HG03521 (cell line): Measurements from ENCODE around the gene ZBTB3.
"Not testable (repeated sequence)": the region's sequence is repeated elsewhere in the genome, so short reads cannot be mapped to it uniquely, and the experiment has no call there.

ENCODE experiments used
- ATAC-seq: cut with Tn5 transposase; IDR thresholded peaks from one replicate; pipeline ENCODE4 v1.9.1; 2021; ENCODE audit warnings: mild to moderate bottlenecking, moderate library complexity; ENCODE audit not compliant: unreplicated experiment

ZBTB3 gene

GRCh38 chr11:62753736-62754603, at the start of gene ZBTB3:
Gene ZBTB3 (minus strand): TSS chr11:62754160. CDS start chr11:62753664, 496 bp downstream.
- ATAC-seq: peak; percentile 93

DNA sequence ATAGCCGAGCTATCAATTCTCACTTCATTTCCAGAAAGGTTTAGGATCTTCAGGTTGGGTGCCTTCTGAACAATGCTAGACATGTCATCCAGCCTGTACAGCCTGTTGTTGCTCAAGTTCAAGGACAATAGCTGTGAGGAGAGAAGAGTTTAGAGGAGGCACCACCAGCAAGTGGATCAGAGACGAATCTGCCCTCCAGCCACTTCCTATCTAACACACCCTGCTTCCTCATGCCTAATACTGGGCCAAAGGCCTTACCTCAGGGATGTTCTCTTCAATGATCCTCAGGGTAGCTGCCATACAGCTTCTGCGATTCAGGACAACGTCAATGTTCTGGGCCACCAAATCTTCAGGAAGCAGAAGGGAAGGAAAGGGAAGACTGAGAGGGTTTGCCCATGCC, 47.1 kb upstream of the ZBTB3 start:
- no peak for ATAC-seq

DNA sequence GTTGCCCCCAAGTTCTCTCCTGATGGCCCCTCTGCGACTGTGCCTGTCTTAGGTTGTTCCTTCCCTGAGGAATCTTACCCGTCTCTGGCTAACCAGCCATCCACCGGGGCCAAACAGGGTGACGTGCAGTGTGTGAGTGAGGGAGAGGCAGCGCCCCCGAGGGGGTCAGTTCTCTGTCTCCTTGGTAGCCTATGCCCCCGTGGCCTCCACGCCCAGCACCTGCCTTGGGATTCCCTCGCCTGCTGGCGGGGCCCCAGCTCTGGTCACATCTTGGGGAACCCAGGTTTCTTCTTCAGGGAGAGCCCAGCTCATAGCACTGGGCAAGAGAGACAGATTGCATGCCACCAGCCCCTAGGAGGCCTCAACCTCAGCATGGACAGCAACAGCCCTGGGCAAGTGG, 45.5 kb upstream of the ZBTB3 start:
- no peak for ATAC-seq

GRCh38 chr11:62796281-62796680, 42.3 kb upstream of the ZBTB3 start:
- no peak for ATAC-seq

- no peak for ATAC-seq
These were observed 40.3 kb upstream of the ZBTB3 start for GRCh38 chr11:62794201-62794775.

- ATAC-seq: no peak
These were observed 38.2 kb upstream of the ZBTB3 start for GRCh38 chr11:62792202-62792575.

- peak; percentile 61 for ATAC-seq
These were observed 37.7 kb upstream of the ZBTB3 start, which contains the start of gene TMEM223 for GRCh38 chr11:62791501-62792201. Gene TMEM223 (minus strand): TSS chr11:62792006. CDS start chr11:62791994, 12 bp downstream.

- no peak for ATAC-seq
These were observed 35.6 kb upstream of the ZBTB3 start for GRCh38 chr11:62789576-62789975.

DNA sequence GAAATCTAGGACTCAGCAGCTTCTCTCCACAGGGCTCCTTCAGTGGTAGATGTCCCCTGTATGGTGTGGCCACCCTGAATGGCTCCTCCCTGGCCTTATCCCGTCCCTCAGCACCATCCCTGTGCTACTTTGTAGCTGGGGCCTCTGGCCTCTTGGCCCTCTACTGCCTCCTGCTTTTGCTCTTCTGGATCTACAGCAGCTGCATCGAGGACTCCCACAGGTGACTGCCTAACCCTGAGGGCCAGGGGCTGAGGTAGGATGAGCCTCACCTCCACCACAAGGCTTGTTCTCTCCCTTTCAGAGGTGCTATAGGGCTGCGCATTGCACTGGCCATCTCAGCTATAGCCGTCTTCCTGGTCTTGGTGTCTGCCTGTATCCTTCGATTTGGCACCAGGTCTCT, 35.0 kb upstream of the ZBTB3 start:
- ATAC-seq: no peak

- ATAC-seq: peak; percentile 66
These were observed 33.2 kb upstream of the ZBTB3 start, which contains the start of gene TMEM179B for GRCh38 chr11:62787005-62787759. Gene TMEM179B (plus strand): TSS chr11:62787402. CDS start chr11:62787432, 30 bp downstream.

DNA sequence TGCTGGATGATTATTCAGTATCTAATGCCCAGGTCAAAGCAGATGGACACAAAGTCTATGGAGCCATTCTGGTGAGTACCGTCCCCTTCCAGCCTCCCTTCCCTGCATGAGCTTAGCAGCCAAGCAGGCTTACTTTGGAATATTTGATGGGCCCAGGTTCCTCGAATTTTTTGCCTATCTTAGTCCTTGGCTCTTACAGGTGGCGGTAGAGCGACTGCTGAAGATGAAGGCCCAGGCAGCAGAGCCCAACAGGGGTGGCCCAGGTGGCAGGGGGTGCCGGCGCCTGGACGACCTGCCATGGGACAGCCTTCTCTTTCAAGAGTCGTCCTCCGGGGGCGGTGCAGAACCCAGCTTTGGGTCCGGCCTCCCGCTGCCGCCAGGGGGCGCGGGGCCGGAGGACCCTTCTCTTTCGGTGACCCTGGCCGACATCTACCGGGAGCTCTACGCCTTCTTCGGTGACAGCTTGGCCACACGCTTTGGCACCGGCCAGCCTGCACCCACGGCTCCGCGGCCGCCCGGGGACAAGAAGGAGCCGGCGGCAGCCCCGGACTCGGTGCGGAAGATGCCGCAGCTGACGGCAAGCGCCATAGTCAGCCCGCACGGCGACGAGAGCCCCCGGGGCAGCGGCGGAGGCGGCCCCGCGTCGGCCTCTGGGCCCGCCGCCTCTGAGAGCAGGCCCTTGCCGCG, 32.5 kb upstream of the ZBTB3 start:
- ATAC-seq: peak; percentile 51

- no peak for ATAC-seq
These were observed 28.8 kb upstream of the ZBTB3 start for GRCh38 chr11:62782753-62783152.

DNA sequence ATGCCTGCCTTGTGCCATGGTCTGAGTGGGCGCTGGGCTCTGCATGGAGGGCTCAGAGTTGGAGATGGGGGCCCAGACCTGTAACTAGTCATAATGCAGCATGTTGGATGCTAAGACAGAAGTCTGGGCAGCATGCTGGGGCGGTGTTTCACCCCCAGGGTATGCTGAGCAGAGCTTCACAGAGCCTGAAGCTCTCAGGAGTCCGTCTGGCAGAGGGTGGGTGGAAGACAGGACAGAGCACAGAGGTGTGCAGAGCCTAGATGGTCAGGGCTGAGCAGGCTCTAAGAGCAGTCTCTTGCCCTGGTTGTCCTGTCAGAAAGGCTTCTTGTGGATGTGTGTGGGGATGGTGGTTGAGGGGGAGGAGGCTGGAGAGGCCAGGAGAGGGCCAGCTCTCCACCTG, 24.5 kb upstream of the ZBTB3 start:
- no peak for ATAC-seq

- no peak for ATAC-seq
These were observed 23.4 kb upstream of the ZBTB3 start for GRCh38 chr11:62777389-62777788.

DNA sequence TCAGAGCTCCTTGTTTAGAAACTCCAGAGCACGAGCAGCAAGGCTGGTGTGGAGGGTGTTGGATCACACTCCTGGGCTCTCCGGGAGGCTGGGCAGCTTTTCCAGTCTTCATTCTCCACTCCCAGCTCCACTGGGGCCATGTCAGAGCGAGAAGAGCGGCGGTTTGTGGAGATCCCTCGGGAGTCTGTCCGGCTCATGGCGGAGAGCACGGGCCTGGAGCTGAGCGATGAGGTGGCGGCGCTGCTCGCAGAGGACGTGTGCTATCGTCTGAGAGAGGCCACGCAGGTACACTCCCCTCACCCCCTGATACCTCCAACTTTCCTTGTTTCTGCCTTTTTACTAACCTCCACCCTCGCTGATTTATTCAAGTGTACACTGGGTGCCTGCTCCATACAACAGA, 21.7 kb upstream of the ZBTB3 start:
- no peak for ATAC-seq

- ATAC-seq: no peak
These were observed 20.4 kb upstream of the ZBTB3 start for GRCh38 chr11:62774407-62774806.

DNA sequence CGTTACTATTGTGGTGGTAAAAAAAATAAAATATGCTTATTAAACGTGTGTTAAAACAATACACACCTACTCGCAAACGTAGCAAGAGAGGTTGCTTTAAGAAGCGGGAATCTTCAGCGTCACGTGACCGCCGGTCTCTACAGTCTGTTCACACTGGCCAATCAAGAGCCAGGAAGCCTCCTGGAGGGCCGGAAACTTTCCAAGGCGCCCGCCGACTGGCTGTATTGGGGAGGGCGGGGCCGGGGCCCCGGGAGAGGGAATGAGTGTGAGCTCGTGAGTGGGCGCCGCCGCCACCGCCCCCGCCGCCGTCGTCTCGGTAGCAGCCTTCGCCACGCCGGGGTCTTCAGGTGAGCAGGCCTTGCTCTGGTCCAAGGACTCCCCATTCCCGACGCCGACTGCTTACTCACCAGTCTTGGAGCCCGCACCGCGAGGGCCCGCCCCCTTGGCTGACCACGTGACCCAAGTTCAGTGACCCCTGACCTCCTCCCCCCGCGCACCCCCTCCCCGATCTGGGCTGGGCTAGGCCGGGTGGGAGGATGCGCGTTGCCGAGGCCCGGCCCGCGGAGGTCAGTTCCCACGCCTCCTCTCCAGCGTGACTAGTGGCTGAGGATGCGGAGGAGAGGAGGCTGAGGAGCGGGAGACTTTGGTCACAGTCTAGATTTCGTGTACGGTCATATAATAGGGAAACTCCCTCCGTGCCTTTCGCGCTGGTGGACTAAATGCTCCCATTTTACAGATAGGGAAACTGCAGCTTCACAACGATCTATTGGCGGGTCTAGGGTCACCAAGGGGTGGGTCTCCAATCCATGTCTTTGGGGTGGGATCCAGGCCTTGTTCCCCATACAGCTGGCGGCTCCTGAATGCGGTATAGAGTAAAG, 17.4 kb upstream of the ZBTB3 start, which contains the start of gene TAF6L:
Gene TAF6L (plus strand): TSS at position 253 of the 878 bp plus-strand sequence. CDS start 4,388 bp downstream, outside the sequence.
- peak; percentile 81 for ATAC-seq

DNA sequence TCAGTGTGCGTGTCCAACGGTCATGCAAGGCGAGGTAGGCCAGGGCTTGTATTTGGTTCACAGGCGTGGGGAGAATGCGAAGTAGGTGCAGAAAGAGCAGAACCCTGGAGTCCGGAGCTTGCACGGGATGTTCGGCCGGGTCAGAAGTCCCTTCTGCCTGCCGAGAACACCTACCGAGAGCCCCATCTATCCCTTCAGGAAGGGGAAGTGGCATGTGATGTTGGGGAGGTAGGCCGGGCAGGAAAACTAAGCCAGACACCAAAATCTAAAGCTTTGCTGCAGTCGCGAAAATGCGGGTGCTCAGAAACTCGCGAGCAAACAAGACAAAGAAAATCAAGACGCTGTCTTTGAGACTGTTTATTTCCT, 16.8 kb upstream of the ZBTB3 start:
- peak; percentile 1 for ATAC-seq

DNA sequence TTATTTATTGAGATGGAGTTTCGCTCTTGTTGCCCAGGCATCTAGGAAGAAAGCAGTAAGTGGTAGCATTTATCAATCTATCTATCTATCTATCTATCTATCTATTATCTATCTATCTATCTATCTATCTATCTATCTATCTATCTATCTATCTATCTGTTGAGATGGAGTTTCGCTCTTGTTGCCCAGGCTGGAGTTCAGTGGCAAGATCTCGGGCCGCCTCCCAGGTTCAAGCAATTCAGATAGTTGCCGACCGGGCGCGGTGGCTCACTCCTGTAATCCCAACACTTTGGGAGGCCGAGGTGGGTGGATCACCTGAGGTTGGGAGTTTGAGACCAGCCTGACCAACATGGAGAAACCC, 6.9 kb upstream of the ZBTB3 start:
- ATAC-seq: not testable (repeated sequence)
